BE2C (cell line): ENCODE data around the gene CIB4.

Experiments used
- DNase-seq: peaks from one replicate; pipeline ENCODE4 v3.0.0-alpha.2; 2020
- H3K27me3 ChIP-seq: fragments of 250-450 bp; sonication (Bioruptor Pico); 2 replicates; pipeline ENCODE4 v1.5.1; 2020; ENCODE audit warnings: mild to moderate bottlenecking
- H3K36me3 ChIP-seq: fragments of 250-450 bp; sonication (Bioruptor Pico); 2 replicates; pipeline ENCODE4 v1.5.1; 2020; ENCODE audit warnings: mild to moderate bottlenecking
- H3K4me1 ChIP-seq: fragments of 250-450 bp; sonication (Bioruptor Pico); 2 replicates; pipeline ENCODE4 v1.5.1; 2020
- H3K4me3 ChIP-seq: 2 replicates; pipeline ENCODE4 v1.5.1; 2011; ENCODE audit warnings: low read depth, low read length
- H3K9me3 ChIP-seq: fragments of 250-450 bp; sonication (Bioruptor Pico); 2 replicates; pipeline ENCODE4 v1.5.1; 2020
- TF ChIP-seq, protein P1 (sequence below): IDR thresholded peaks from 2 replicates; pipeline ENCODE4 v1.5.1; 2012; ENCODE audit warnings: mild to moderate bottlenecking, low read depth, low read length

Gene CIB4

DNA sequence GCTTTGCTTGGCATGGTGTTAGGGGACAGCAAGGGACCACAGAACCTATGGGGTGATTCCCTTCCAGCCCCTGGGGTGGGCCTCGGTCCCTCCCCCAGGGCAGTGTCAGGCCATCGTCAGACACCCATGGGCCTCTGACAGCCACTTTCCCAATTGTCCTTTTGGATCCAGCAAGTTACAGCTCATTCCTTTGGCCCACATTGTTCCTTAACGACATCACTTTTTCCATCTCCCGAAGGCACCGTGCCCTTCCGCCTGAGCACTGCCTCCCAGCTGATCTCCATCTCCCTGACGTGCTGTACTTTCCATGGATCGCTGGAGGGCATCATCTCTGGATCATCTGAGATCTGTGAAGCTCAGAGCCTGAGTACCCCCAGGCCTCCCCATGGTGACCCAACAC, 41.0 kb upstream of the CIB4 start:
- H3K4me3 ChIP-seq = no peak overlapping the region
- peaks cover 41% of the 10 kb centered on the region for H3K4me1 ChIP-seq
- H3K27me3 ChIP-seq = no peaks in the 10 kb centered on the region
- H3K9me3 ChIP-seq = peaks cover 5% of the 10 kb centered on the region
- no peaks in the 10 kb centered on the region for H3K36me3 ChIP-seq
- DNase-seq = peak; percentile 8
- TF ChIP-seq, protein P1, sequence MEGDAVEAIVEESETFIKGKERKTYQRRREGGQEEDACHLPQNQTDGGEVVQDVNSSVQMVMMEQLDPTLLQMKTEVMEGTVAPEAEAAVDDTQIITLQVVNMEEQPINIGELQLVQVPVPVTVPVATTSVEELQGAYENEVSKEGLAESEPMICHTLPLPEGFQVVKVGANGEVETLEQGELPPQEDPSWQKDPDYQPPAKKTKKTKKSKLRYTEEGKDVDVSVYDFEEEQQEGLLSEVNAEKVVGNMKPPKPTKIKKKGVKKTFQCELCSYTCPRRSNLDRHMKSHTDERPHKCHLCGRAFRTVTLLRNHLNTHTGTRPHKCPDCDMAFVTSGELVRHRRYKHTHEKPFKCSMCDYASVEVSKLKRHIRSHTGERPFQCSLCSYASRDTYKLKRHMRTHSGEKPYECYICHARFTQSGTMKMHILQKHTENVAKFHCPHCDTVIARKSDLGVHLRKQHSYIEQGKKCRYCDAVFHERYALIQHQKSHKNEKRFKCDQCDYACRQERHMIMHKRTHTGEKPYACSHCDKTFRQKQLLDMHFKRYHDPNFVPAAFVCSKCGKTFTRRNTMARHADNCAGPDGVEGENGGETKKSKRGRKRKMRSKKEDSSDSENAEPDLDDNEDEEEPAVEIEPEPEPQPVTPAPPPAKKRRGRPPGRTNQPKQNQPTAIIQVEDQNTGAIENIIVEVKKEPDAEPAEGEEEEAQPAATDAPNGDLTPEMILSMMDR = no peak

DNA sequence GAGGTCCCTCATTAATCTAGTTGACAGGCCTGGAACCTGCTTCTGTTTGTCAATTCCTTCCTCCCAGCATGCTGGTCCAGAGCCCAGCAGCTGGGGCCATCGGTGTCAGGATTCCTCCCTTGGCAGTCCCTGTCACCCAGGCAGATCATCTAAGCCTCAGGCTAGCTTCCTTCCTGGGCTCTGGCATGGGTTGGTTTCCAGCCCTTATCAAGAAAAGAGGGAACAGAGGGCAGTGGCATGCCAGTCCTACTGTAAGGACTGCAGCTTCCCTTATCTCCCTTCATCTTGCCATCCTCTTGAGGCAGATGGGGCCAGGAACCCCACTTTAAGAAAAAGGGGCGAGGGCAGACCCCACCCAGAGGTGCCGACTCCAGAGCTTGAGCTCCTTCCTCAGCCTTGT, 40.5 kb upstream of the CIB4 start:
- no peaks in the 10 kb centered on the region for H3K36me3 ChIP-seq
- peaks cover 36% of the 10 kb centered on the region for H3K4me1 ChIP-seq
- peak; percentile 56 for DNase-seq
- H3K9me3 ChIP-seq = peaks cover 6% of the 10 kb centered on the region
- no peak overlapping the region for H3K4me3 ChIP-seq
- H3K27me3 ChIP-seq = no peaks in the 10 kb centered on the region
- TF ChIP-seq, protein P1 = no peak

DNA sequence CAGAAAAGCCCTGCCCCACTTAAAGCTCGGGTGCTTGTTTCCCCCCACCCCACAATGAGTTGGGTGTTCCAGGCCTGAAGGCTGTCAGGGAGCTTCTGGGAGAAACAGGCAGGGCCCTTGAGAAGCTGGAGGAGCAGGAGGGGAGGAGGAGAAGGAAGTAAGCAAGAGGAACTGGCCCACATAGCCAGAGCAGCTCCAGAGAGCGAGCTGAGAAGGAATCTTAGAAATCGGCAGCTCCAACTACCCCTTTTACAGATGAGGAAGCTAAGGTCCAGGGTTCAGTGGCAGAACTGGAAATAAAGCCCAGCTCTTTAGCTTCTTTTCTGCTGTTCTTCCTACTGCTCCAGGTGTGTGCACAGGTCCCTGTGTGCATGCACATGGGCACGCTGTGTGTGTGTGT, 38.7 kb upstream of the CIB4 start:
- DNase-seq = peak; percentile 0
- no peaks in the 10 kb centered on the region for H3K27me3 ChIP-seq
- TF ChIP-seq, protein P1 = no peak

DNA sequence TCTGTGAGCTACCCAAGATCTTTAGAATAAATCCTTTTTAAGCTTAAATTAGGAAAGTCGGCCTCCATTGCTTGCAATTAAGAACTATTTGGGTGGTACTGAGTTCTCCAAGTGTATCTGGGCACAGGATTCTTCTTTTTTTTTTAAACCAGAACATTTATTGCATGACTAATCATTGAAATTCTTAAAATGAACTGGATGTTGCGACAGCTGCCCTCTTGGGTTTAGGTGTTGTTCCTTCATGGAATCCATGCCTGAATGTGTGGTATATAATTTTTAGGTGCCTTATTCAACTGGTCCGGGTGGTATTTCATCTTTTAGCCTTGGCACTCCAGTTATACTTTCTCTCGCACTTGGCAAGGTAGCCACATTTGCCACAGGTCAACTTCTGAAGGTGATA, 36.9 kb upstream of the CIB4 start:
- Histone ChIP-seq H3K27me3 (no peaks in the 10 kb centered on the region), H3K4me3 (no peak overlapping the region), H3K4me1 (peaks cover 21% of the 10 kb centered on the region), H3K9me3 (peaks cover 6% of the 10 kb centered on the region), H3K36me3 (no peaks in the 10 kb centered on the region)
- TF ChIP-seq, protein P1 = no peak
- DNase-seq = no peak

More for the DNA sequence above, 38.7 kb upstream of the CIB4 start:
- H3K4me3 ChIP-seq = no peak overlapping the region
- H3K36me3 ChIP-seq = no peaks in the 10 kb centered on the region
- H3K4me1 ChIP-seq = peaks cover 23% of the 10 kb centered on the region
- H3K9me3 ChIP-seq = peaks cover 6% of the 10 kb centered on the region

DNA sequence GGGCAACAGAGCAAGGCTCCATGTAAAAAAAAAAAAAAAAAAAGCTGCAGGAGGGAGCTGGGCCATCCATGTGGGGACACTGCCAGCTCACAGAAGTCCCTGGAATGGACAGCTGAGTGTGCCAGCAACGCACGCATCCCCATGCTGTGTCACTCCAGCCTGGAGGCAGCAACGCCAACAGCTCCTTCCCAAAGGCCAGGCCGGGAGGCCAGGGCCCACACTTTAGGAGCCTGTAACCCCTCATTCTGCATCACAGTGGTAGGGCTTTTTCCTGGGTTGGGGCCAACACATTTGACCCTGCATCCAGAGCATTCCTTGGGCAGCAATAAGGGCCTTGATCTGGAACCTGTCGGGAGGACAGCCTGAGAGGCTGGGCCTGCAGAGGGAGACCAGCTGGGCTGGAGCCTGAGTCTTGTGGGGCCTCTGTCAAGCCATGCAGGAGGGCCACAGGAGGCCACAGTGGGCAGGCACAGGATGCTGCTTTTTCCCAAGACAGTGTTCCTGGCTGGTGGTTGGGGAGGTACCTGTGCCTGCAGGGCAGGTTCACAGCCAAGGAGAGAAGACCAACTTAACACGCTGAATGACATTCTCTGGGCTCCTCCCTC, 34.6 kb upstream of the CIB4 start:
- Histone ChIP-seq H3K27me3 (no peaks in the 10 kb centered on the region), H3K9me3 (peaks cover 6% of the 10 kb centered on the region), H3K36me3 (no peaks in the 10 kb centered on the region), H3K4me1 (peaks cover 9% of the 10 kb centered on the region), H3K4me3 (no peak overlapping the region)
- peak; percentile 5 for DNase-seq
- TF ChIP-seq, protein P1 = no peak

DNA sequence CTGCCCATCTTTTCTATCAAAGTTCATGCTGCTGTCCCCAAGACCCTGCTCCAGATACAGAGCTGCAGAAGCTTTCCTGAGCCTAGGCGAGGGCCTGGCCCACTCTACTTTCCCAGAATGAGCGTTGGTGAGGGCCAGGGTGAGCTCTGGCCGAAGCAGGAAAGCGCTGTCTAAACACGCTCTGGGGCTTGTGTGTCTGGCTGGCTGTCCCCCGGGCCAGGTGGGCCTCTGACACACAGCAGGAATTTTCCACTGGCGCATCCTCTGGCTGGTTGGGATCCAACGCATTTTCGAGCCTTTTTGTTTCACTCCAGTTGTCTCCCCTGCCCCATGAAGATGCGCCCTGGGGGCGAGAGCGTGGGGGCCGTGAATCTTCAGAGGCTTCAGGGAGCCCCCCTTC, 33.6 kb upstream of the CIB4 start:
- peaks cover 6% of the 10 kb centered on the region for H3K9me3 ChIP-seq
- no peaks in the 10 kb centered on the region for H3K36me3 ChIP-seq
- H3K27me3 ChIP-seq = no peaks in the 10 kb centered on the region
- TF ChIP-seq, protein P1 = no peak
- peak; percentile 34 for DNase-seq
- no peak overlapping the region for H3K4me3 ChIP-seq
- peaks cover 10% of the 10 kb centered on the region for H3K4me1 ChIP-seq
